NT2/D1 (cell line): ENCODE results near the gene ZNF695.

Experiments
- YY1 ChIP-seq: IDR thresholded peaks from 2 replicates; pipeline ENCODE4 v1.6.1; 2011; ENCODE audit not compliant: insufficient read length, insufficient read depth
- ZNF274 ChIP-seq: IDR thresholded peaks from 2 replicates; pipeline ENCODE4 v1.6.1; 2011; ENCODE audit warnings: mild to moderate bottlenecking, low read depth, low read length

DNA sequence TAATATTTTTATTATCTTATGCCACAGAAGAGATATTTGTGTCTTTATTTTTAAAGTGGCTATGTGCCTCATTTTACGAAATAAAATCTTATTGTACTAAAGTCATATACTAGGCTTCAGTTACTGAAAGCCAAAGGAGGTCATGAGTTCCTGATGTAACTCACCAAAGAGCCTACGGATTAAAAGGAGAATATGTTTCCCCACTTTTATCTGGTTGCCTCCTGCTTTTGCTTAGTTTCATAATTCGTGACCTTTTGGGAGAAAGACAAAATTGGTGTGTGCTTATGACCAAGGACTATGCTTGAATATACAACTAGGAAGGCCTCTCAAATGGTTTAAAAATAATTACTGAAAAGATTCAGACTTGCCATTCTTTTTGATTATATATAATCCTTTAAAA lies 57.9 kb downstream of the ZNF695 start:
- TF ChIP-seq YY1 (no peak), ZNF274 (no peak)
